Activated gamma-delta T cell treated with Interleukin-2 at 50 U/mL for 16 hours (primary cell): ENCODE measurements around the gene PLIN5.
"Not testable (repeated sequence)": the region's sequence is repeated elsewhere in the genome, so short reads cannot be mapped to it uniquely, and the experiment has no call there.

ENCODE experiments used
- DNase-seq: peaks from one replicate; pipeline ENCODE4 v3.0.0-alpha.2; 2020

PLIN5 gene

GRCh38 chr19:4567584-4568071 lies 32.6 kb upstream of the PLIN5 start:
- DNase-seq, result peak; percentile 51

DNA sequence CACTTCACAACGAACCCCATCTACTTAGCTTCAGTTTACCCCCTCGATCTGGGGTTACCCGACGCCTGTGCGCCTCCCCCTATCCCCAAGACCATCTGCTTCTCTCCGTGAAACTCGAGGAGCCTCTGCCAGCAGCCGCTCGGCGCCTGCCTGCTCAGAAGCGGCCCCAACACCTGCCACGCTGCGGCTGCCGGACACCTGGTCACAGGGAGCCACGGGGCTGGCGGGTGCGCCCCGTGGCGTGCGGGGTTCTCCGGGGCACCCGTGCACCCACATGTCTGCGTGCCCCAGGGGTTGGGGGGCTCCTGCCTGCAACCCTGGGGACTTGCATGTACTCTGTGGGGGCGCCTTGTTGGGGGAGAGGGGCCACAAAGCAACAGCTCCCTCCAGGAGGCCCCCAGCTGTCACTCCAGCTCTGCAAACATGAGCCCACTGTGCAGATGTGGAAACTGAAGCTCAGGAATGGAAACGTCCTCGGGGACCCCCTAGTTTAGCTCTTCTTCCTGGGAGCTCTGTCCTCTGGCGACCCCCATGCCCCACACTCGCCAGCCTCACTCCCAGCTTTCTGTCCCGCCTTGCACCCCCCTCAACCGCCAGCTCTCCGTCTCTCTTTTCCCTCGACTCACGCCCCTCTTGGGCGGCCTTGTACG lies 31.5 kb upstream of the PLIN5 start:
- DNase-seq, result no peak

DNA sequence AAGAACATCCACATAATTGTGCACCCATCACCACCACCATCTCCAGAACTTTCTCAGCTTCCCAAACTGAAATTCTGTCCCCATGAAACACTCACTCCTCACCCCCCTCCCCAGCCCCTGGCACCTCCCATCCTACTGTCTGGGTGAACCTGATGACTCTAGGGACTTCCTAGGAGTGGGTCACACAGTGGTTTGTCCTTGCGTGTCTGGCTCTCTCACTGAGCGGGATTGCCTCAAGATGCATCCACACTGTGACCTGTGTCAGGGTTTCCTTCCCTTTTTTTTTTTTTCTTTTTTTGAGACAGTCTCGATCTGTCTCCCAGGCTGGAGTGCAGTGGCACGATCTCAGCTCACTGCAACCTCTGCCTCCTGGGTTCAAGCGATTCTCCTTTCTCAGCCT lies 28.5 kb upstream of the PLIN5 start:
- DNase-seq, result not testable (repeated sequence)

DNA sequence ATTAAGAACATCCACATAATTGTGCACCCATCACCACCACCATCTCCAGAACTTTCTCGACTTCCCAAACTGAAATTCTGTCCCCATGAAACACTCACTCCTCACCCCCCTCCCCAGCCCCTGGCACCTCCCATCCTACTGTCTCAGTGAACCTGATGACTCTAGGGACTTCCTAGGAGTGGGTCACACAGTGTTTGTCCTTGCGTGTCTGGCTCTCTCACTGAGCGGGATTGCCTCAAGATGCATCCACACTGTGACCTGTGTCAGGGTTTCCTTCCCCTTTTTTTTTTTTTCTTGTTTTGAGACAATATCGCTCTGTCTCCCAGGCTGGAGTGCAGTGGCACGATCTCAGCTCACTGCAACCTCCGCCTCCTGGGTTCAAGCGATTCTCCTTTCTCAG lies 27.1 kb upstream of the PLIN5 start:
- DNase-seq, result not testable (repeated sequence)

DNA sequence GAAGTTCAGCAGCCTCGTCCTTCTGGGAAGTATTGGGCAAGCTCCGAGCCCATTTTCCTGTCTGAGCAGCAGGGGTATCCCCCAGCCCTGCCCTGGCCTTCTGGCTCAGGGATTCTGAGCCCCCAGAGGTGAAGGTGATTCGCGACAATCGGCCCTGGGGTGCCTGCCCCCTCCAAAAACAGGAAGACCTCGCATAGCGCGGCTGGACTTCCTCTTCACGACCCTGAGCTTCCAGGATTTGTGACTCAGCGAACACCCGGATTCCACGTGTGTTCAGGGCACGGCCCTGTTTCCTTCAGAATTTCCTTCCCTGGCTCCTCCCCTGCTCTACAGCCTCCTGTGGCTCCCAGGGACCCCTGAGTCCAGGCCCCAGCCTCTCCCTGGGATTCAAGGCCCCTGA lies 24.5 kb upstream of the PLIN5 start, which contains the start of gene SEMA6B:
Gene SEMA6B, minus strand, starts transcription at position 116 of the 400 bp plus-strand sequence. CDS start 1,227 bp downstream, outside the sequence.
- no peak for DNase-seq

GRCh38 chr19:4557971-4558941 lies 23.2 kb upstream of the PLIN5 start:
- DNase-seq, result peak; percentile 17

GRCh38 chr19:4557144-4557970 lies 22.3 kb upstream of the PLIN5 start:
- no peak for DNase-seq

- DNase-seq, result no peak
These were observed 21.6 kb upstream of the PLIN5 start for GRCh38 chr19:4556597-4557127.

DNA sequence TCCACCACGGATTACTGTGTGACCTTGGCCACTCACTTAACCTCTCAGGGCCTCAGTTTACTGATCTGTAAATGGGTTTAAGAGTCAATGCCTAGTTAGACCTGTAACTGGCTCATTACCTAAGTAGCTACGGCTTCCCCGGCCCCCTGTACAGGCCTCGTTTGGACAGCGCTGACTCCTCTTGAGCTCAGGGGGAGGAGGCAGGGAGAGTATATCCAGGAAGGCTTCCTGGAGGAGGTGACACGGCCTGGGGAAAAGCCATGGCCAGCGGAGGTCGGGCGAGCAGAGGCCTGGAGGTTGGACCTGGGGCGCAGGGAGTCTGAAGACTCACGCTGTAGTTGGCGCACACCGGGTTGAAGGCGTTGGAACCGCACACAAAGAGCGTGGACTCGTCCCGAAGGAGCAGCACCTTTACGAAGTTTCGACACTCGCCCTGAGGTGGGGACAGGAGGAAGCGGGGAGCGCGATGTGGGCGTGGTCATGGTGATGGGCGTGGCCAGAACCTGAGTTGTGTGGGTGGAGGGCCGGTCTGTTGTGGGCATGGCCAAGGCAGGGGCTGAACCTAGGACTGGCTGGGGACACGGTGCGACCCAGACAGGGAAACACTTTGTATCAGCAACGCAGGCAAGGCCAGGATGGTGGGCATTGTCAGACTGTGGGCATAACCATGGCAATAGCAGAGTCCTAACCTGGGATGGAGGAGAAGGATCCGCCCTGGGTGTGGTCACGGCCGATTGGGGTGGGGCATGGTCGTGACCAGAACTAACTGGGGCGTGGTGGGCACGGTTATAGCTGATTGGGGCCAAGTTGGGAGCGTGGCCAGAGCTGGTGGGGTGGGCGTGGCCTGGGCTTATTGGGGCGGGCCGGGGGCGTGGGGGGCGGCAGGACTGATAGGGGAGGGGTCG lies 20.9 kb upstream of the PLIN5 start:
- DNase-seq, result no peak

DNA sequence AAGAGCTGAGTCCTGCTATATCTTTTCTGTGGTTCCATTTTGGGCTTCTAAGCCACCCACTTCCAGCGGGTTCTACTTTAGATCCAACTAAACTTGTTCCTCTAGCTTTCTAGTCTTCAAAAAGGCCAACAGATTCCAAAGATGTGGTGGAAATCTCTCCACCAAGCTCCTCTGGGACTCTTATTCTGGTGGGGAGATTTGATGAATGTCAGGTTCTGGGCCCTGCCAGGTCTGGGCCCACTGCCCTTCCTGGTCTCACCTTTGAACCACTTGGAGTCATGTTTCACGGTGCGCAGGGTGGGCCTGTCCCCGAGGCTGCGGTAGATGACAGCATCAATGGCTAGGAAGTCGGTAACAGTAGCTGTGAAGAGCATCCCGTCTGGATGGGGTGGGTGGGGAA lies 19.7 kb upstream of the PLIN5 start:
- no peak for DNase-seq

DNA sequence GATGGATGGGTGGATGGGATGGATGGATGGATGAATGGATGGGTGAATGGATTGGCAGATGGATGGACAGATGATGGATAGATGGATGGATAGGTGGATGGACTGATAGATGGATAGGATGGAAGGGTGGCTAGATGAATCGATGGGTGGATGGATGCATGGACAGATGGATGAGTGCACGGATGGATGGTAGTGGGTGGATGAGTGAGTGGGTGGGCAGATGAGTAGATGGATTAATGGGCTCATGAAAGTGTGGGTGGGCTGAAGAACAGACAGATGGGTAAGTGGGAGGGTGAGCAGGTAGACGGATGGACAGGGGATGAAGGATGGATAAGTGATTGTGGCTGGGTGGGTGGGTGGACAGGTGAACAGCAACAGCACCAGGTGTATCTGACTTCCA lies 18.8 kb upstream of the PLIN5 start:
- DNase-seq, result no peak

DNA sequence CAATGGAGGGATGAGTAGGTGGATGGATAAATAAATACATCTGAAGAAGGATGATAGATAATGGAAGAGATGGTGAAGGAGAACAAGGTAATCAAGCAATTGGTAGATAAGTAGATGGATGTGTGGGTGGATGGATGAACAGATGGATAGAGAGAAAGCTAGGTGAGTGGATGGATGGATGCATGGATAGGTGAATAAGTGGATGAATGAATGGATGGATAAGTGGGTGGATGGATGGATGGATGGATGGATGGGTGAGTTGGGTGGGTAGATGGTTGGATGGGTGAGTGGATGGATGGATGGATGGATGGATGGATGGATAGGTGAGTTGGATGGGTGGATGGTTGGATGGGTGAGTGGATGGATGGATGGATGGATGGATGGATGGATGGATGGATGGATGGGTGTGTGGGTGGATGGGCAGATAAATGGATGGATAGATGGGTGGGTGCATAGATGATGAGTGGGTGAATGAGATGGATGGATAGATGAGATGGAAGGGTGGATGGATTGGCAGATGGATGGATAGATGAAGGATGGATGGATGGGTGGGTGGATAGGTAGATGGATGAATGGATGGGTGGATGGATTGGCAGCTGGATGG lies 18.2 kb upstream of the PLIN5 start:
- no peak for DNase-seq

- no peak for DNase-seq
These were observed 17.4 kb upstream of the PLIN5 start for GRCh38 chr19:4552525-4552819.

DNA sequence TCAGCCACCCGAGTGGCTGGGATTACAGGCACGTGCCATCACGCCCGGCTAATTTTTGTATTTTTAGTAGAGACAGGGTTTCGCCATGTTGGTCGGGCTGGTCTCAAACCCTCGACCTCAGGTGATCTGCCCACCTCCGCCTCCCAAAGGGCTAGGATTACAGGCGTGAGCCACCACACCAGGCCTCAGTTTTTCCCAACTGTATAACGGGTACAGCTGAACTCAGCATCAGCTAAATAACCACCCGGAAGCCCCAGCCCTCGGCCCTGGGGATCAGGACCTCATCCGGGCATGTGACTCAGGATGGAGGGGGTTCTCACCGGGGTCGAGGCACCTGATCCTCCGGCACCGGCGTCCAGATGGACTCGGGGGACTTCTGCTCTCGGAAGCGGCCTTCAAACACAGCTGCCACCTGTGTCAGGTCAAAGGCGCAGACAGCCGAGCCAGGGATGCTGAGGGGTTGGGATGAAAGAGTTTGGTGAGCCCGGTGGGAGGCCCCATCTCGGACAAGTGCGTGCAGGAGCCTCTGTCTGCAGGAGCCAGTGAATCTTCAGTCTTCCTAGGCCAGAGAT lies 15.5 kb upstream of the PLIN5 start:
- no peak for DNase-seq

DNA sequence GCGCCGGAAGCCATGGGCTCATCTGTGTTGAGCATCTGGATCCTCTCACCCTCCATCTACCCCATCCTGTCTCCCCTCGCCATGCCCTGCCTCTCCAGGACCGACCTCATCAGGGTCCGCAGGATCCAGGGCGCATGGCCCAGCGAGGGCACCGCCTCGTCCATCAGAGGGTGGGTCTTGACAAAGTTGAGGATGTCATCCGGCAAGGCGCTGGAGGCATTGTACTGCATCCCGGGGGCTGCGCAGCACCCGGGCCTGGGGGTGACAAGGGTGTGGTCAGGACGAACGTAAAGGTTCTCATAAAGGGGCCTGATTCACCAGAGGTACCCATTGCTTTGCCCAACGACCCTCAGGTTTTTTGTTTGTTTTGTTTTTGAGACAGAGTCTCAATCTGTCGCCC lies 15.0 kb upstream of the PLIN5 start:
- no peak for DNase-seq

- no peak for DNase-seq
These were observed 13.2 kb upstream of the PLIN5 start for GRCh38 chr19:4548238-4548584.

GRCh38 chr19:4547303-4548237 lies 12.5 kb upstream of the PLIN5 start:
- no peak for DNase-seq

GRCh38 chr19:4543842-4544647 lies 9.0 kb upstream of the PLIN5 start:
- no peak for DNase-seq
